ENCODE results near the gene TECPR2.

Gene TECPR2

GRCh38 chr14:102434647-102435175 lies 72.0 kb downstream of the TECPR2 start:
- no peak for DNase-seq

- DNase-seq: peak; percentile 61
Observed at GRCh38 chr14:102437997-102438915, 75.5 kb downstream of the TECPR2 start.

- DNase-seq: no peak
Observed at GRCh38 chr14:102439556-102439955, 76.8 kb downstream of the TECPR2 start.

- DNase-seq: no peak
Observed at GRCh38 chr14:102440392-102440791, 77.7 kb downstream of the TECPR2 start.

GRCh38 chr14:102442241-102443211 lies 79.8 kb downstream of the TECPR2 start:
- DNase-seq: no peak

- DNase-seq: no peak
Observed at GRCh38 chr14:102445066-102445465, 82.3 kb downstream of the TECPR2 start.

- DNase-seq: no peak
Observed at GRCh38 chr14:102445641-102446040, 82.9 kb downstream of the TECPR2 start.

GRCh38 chr14:102450206-102451063 lies 87.7 kb downstream of the TECPR2 start:
- no peak for DNase-seq

GRCh38 chr14:102451064-102451352 lies 88.3 kb downstream of the TECPR2 start:
- DNase-seq: no peak

- no peak for DNase-seq
Observed at GRCh38 chr14:102452302-102452701, 89.6 kb downstream of the TECPR2 start.

- no peak for DNase-seq
Observed at GRCh38 chr14:102454711-102455110, 92.0 kb downstream of the TECPR2 start.

- no peak for DNase-seq
Observed at GRCh38 chr14:102457509-102457908, 94.8 kb downstream of the TECPR2 start.

- DNase-seq: no peak
Observed at GRCh38 chr14:102461490-102462338, 99.0 kb downstream of the TECPR2 start.

GRCh38 chr14:102462391-102462790 lies 99.7 kb downstream of the TECPR2 start:
- no peak for DNase-seq

GRCh38 chr14:102464006-102464405 lies 101.3 kb downstream of the TECPR2 start:
- DNase-seq: no peak

GRCh38 chr14:102464846-102465341 lies 102.2 kb downstream of the TECPR2 start:
- DNase-seq: no peak

GRCh38 chr14:102469261-102469660 lies 106.5 kb downstream of the TECPR2 start:
- DNase-seq: no peak

GRCh38 chr14:102471921-102472790 lies 109.4 kb downstream of the TECPR2 start:
- DNase-seq: no peak

GRCh38 chr14:102472791-102473150 lies 110.0 kb downstream of the TECPR2 start:
- no peak for DNase-seq

GRCh38 chr14:102473559-102473958 lies 110.8 kb downstream of the TECPR2 start:
- DNase-seq: no peak
